T-helper 1 cell treated with Interleukin-12 subunit alpha and Interleukin-12 subunit beta and Interleukin-4 antibody, amounts not matched to agents 30 μg/mL and 1 μg/mL, for 36 hours (primary cell): Measurements from ENCODE around the gene SMYD2.

ENCODE experiments used
- H3K27ac Mint-ChIP-seq: one replicate; pipeline ENCODE4 v1.8.0; 2021; ENCODE audit warnings: mild to moderate bottlenecking, mixed read lengths
- H3K27me3 Mint-ChIP-seq: one replicate; pipeline ENCODE4 v1.8.0; 2021; ENCODE audit warnings: low read depth, mixed read lengths
- H3K36me3 Mint-ChIP-seq: one replicate; pipeline ENCODE4 v1.8.0; 2021; ENCODE audit warnings: low read depth, mixed read lengths
- H3K4me1 Mint-ChIP-seq: one replicate; pipeline ENCODE4 v1.8.0; 2021; ENCODE audit warnings: low read depth, mixed read lengths
- H3K4me3 Mint-ChIP-seq: one replicate; pipeline ENCODE4 v1.8.0; 2021; ENCODE audit warnings: mild to moderate bottlenecking, moderate library complexity, mixed read lengths
- H3K9me3 Mint-ChIP-seq: one replicate; pipeline ENCODE4 v1.8.0; 2021; ENCODE audit warnings: mixed read lengths

The SMYD2 gene

GRCh38 chr1:214281720-214282629 lies 1.0 kb downstream of the SMYD2 start:
- peaks cover 36% of the 10 kb centered on the region for H3K4me1 Mint-ChIP-seq

DNA sequence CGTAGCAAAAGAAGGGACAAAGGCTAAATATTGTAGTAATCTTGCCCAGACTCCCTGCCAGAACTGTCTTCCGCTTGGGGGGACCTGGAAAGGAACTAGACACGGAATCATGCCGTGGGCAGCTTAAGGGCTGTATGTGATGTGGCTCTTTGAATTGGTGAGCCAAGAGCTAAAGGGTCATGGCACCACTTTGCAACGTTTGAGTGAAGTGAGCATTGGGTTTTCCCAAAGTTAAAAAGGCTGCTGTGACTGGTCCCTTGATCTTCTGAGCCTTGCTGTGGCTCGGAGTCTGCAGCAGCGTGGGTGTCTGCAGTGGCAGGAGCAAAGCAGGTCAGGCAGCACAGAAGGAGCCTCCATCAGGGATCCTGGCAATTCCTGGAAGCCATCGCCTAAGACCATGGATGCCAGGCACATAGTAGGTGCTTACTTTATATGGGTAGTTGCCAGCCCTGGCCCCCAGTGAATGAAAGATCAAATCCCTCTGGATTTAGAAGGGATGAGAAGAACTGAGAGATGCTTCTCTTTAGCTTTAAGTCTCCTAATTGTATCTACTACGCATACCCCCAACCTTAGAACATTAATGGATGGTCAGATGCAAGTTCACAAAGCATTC lies 1.8 kb downstream of the SMYD2 start:
- Mint-ChIP-seq H3K27ac (peak overlapping the region; percentile 13), H3K4me3 (peak overlapping the region; percentile 91), H3K9me3 (no peaks in the 10 kb centered on the region), H3K27me3 (no peaks in the 10 kb centered on the region), H3K4me1 (peaks cover 36% of the 10 kb centered on the region), H3K36me3 (no peaks in the 10 kb centered on the region)

More at GRCh38 chr1:214281720-214282629, 1.0 kb downstream of the SMYD2 start:
- H3K36me3 Mint-ChIP-seq: no peaks in the 10 kb centered on the region
- peak overlapping the region; percentile 66 for H3K27ac Mint-ChIP-seq
- H3K4me3 Mint-ChIP-seq: peak overlapping the region; percentile 91
- H3K27me3 Mint-ChIP-seq: no peaks in the 10 kb centered on the region
- H3K9me3 Mint-ChIP-seq: no peaks in the 10 kb centered on the region

DNA sequence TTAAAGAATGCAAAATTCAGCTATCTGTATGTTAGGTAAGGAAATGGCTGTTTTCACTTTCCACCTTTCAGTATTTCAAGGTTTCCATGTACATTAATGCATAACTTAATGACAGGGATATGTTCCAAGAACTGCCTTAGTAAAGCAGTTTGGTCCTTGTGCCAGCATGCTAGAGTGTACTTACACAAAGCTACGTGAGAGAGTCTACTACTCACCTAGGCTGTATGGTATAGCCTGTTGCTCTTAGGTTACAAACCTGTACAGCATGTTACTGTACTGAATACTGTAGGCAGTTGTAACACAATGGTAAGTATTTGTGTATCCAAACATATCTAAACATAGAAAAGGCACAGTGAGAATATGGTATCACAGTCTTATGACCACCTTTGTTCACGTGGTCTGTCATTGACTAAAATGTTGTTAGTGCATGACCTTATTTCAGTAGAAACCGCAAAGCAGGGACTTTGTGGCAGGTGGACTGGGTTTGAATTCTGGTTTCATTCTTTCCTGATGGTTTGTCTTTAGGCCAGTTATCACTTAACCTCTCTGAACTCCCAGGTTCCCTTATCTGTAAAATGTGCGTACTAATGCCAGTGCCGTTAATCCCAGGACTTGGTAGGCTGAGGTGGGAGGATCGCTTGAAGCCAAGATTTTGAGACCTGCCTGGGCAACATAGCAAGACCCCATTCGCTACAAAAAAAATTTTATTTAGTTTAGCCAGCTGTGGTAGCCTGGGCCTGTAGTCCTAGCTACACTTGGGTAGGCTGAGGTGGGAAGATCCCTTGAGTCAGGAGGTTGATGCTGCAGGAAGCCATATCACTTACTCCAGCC lies 4.9 kb downstream of the SMYD2 start:
- H3K27ac Mint-ChIP-seq: no peak overlapping the region
- H3K36me3 Mint-ChIP-seq: peaks cover 6% of the 10 kb centered on the region
- H3K27me3 Mint-ChIP-seq: no peaks in the 10 kb centered on the region
- H3K9me3 Mint-ChIP-seq: no peaks in the 10 kb centered on the region
- peaks cover 33% of the 10 kb centered on the region for H3K4me1 Mint-ChIP-seq
- no peak overlapping the region for H3K4me3 Mint-ChIP-seq

DNA sequence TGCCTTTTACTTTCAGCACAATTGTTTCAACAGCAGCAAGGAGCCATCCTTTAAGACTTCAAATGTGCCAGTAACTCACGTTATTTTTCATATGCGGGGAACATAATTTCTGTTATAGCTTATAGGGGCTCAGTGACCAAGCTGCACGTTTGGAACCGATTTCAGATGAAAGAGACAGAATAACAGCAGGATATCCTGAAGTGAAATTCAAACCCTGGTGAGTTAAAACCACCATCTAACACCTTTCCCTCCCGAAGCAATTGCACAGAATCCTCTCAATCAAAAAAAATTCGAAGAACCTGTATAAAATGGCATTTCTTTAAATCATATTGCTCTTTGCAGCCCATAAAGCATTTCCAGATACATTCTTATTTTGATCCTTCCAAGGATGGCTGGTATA lies 6.9 kb downstream of the SMYD2 start:
- Mint-ChIP-seq H3K36me3 (peaks cover 6% of the 10 kb centered on the region), H3K4me1 (peaks cover 22% of the 10 kb centered on the region), H3K4me3 (no peak overlapping the region), H3K27ac (no peak overlapping the region), H3K9me3 (no peaks in the 10 kb centered on the region), H3K27me3 (no peaks in the 10 kb centered on the region)

DNA sequence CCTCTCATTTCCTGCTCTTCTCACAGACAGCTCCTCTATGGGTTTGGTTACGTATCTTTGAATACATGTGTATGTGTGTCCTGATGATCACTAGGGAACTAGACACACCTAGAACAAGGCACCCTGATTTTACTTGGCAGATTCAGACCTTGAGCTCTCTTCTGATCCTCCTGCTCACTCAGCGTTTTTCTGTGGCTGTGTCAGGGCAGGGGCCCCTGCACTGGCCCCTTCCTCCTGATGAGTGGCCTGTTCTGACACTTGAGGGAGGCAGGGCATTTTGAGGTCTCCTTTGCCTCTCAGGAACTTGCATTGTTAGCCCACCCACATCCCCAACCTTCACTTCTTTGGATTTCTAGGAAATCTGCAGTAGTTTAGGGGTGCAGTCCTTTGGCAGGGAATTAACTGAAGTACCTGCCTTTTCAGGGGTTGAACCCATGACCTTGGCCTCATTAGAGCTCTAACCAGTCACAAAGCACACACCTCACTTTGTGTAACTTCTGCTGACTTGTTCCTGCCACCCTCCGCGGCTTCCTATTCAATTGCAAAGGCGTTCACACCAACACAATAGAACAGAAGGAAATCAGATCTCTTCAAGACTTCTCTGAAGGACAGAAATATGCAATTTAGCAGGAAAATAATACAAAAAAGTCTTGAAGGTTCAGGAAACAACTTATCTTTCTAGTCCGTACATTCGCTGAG lies 8.8 kb downstream of the SMYD2 start:
- Mint-ChIP-seq H3K4me1 (peaks cover 16% of the 10 kb centered on the region), H3K9me3 (no peaks in the 10 kb centered on the region), H3K36me3 (peaks cover 6% of the 10 kb centered on the region), H3K4me3 (no peak overlapping the region), H3K27ac (no peak overlapping the region), H3K27me3 (no peaks in the 10 kb centered on the region)

- no peak overlapping the region for H3K27ac Mint-ChIP-seq
- H3K4me3 Mint-ChIP-seq: no peak overlapping the region
- H3K27me3 Mint-ChIP-seq: no peaks in the 10 kb centered on the region
- peaks cover 12% of the 10 kb centered on the region for H3K4me1 Mint-ChIP-seq
- H3K36me3 Mint-ChIP-seq: peaks cover 6% of the 10 kb centered on the region
- no peaks in the 10 kb centered on the region for H3K9me3 Mint-ChIP-seq
These were observed 9.6 kb downstream of the SMYD2 start for GRCh38 chr1:214290424-214291037.

DNA sequence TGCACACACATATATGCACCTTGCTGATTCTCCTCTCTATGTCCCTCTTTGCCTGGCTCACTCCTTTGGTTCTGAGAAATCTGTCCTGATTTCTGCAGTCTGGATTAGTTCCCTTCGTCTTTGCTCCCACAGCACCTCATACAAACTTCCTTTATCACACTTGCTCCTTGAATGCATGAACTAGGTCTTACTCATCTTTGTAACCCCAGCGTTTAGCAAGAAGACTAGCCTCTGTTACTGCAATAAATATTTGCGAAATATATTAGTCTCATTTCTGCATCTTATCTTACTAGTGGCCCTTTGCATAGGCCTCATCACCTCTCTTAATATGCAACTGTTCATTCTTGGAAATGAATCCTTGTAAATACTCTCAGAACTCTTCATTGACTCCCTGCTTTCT lies 11.4 kb downstream of the SMYD2 start:
- Mint-ChIP-seq H3K9me3 (no peaks in the 10 kb centered on the region), H3K4me3 (no peak overlapping the region), H3K36me3 (peaks cover 6% of the 10 kb centered on the region), H3K27ac (no peak overlapping the region), H3K4me1 (peaks cover 9% of the 10 kb centered on the region), H3K27me3 (no peaks in the 10 kb centered on the region)

- Mint-ChIP-seq H3K4me3 (no peak overlapping the region), H3K27me3 (no peaks in the 10 kb centered on the region), H3K4me1 (no peaks in the 10 kb centered on the region), H3K36me3 (no peaks in the 10 kb centered on the region), H3K27ac (no peak overlapping the region), H3K9me3 (no peaks in the 10 kb centered on the region)
These were observed 15.0 kb downstream of the SMYD2 start for GRCh38 chr1:214295934-214296333.

DNA sequence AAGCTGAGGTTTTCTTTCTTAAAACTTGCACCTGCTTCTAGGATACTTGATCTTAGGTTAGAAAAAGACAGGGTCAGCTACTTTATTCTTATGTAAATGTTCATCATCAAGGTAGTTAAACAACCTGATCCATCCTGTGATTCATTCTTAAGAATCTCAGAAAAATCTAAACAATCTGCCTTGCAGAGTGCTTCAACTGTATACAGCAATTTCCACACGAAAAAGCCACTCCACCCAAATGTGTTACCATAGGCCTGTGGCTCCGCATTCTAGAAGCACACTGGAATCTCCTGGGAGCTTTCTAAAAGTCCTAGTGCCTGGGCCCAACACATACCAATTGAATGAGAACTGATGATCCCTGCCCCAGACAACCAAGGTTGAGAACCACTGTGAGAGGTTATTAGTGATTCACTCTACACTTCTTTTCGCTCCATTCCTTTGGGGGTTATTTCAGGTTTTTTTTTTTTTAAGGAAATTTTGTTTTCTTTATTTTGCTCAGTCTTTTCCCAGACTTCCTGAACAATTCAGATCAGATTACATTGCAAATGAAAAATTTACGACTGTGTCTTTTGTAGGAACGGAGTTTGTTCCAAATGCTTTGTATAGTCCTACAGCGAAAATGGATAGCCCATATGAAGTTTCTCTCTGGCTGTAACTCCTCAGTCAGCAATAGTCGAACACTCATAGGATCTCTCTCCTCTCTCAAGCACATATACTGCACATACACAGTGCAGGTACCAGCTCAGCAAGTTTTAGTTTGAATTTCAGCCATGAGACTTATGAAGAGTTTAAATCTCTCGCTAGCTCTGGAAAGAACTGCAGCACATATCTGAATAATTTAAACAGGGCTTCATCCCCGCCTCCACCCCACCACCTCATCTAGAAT lies 16.1 kb downstream of the SMYD2 start:
- Mint-ChIP-seq H3K4me3 (no peak overlapping the region), H3K36me3 (no peaks in the 10 kb centered on the region), H3K4me1 (no peaks in the 10 kb centered on the region), H3K9me3 (no peaks in the 10 kb centered on the region), H3K27me3 (no peaks in the 10 kb centered on the region), H3K27ac (no peak overlapping the region)

- H3K36me3 Mint-ChIP-seq: no peaks in the 10 kb centered on the region
- no peaks in the 10 kb centered on the region for H3K27me3 Mint-ChIP-seq
- H3K27ac Mint-ChIP-seq: no peak overlapping the region
These were observed 19.3 kb downstream of the SMYD2 start for GRCh38 chr1:214300149-214300780.

DNA sequence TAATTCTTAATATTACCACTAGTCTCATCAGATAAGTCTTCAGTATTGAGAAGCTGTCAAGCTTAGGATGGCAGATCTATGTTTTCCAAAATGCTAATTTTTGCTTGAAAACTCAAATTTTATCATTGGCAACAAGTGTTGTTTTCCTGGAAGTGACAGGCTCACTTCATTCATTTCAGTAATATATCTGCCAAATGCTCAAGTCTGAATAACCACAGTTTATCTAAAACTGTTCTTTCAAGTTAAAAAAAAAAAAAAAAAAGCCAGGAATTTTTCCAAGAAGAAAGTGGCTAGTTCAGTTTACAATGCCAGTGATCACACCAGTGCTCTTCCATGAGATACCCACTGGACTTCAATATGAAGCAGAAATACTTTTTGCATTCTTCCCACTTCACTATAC lies 20.6 kb downstream of the SMYD2 start:
- Mint-ChIP-seq H3K27ac (no peak overlapping the region), H3K9me3 (no peaks in the 10 kb centered on the region), H3K27me3 (no peaks in the 10 kb centered on the region), H3K4me1 (peaks cover 2% of the 10 kb centered on the region), H3K36me3 (no peaks in the 10 kb centered on the region), H3K4me3 (no peak overlapping the region)

More at GRCh38 chr1:214300149-214300780, 19.3 kb downstream of the SMYD2 start:
- Mint-ChIP-seq H3K4me3 (no peak overlapping the region), H3K9me3 (no peaks in the 10 kb centered on the region), H3K4me1 (peaks cover 2% of the 10 kb centered on the region)

DNA sequence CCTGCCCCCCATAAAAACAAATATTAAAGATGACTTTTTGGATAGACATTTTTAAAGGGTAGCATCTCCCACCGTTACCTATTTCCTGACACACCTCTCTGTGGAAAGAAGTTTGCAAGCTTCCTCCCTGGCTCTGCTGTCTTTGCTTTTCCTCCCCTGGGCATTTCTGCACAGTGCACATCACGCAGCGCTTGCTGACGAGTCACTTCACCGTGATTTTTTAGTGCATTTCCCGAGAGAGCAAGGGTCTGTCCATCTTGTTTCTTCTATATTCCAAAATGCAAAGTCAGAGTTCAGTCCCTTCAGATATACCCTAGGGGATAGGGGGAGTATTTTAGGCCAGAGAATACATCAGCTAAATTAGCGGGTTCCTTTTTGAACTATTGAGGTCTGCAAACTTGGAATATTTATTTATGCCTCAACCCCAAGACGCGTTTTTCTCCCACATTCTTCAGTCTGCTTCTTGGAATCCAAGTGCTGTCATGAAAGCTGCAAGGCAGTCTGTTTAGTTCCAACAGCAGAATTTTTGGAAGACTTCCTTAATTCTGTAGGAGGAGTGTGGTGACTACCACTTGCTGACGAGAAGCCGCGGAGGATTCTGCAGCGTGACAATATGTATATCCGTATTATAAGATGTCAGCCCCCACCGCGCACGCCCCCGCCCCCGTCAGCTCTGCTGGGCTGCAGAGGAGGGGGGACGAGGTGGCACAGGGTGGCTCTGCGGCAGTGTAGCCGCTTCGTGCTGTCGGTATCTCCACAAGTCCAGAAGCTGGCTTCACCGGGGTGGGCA lies 22.4 kb downstream of the SMYD2 start:
- H3K27me3 Mint-ChIP-seq: no peaks in the 10 kb centered on the region
- no peak overlapping the region for H3K27ac Mint-ChIP-seq
- H3K4me3 Mint-ChIP-seq: no peak overlapping the region
- no peaks in the 10 kb centered on the region for H3K36me3 Mint-ChIP-seq
- H3K9me3 Mint-ChIP-seq: no peaks in the 10 kb centered on the region
- H3K4me1 Mint-ChIP-seq: peaks cover 5% of the 10 kb centered on the region
